OCI-LY1 (cell line): Measurements from ENCODE around the gene SLFN12.

Experiments used
- H2AFZ ChIP-seq: fragments of 200-600 bp; sonication (generic), shearing (Covaris generic); 2 replicates; pipeline ENCODE4 v1.6.0; 2014; ENCODE audit warnings: antibody characterized with exemption, mild to moderate bottlenecking, low read length
- H3F3A ChIP-seq: fragments of 200-600 bp; sonication (generic), shearing (Covaris generic); 2 replicates; pipeline ENCODE4 v1.6.0; 2014; ENCODE audit warnings: mild to moderate bottlenecking, antibody characterized with exemption, low read length, moderate library complexity; ENCODE audit not compliant: insufficient read depth
- H3K27ac ChIP-seq: fragments of 200-600 bp; sonication (generic); 2 replicates; pipeline ENCODE4 v1.5.1; 2014; ENCODE audit warnings: low read length, mixed run types, mild to moderate bottlenecking, low read depth; ENCODE audit not compliant: poor library complexity, severe bottlenecking
- H3K27me3 ChIP-seq: fragments of 200-600 bp; sonication (generic); 2 replicates; pipeline ENCODE4 v1.6.0; 2014; ENCODE audit warnings: antibody characterized with exemption, mild to moderate bottlenecking, low read length, moderate library complexity; ENCODE audit not compliant: insufficient read depth
- H3K36me3 ChIP-seq: fragments of 200-600 bp; sonication (generic); 2 replicates; pipeline ENCODE4 v1.6.1; 2014; ENCODE audit warnings: mild to moderate bottlenecking, antibody characterized with exemption, low read length, moderate library complexity, mixed read lengths; ENCODE audit not compliant: insufficient read depth
- H3K4me1 ChIP-seq: fragments of 200-600 bp; sonication (generic); 2 replicates; pipeline ENCODE4 v1.5.1; 2014; ENCODE audit warnings: mild to moderate bottlenecking, low read length, moderate library complexity; ENCODE audit not compliant: insufficient read depth, severe bottlenecking
- H3K4me2 ChIP-seq: fragments of 200-600 bp; sonication (generic), shearing (Covaris generic); 2 replicates; pipeline ENCODE4 v1.6.1; 2014; ENCODE audit warnings: low read length
- H3K4me3 ChIP-seq: fragments of 200-600 bp; sonication (generic); 2 replicates; pipeline ENCODE4 v1.5.1; 2014; ENCODE audit warnings: low read length, low read depth, mild to moderate bottlenecking, mixed read lengths; ENCODE audit not compliant: poor library complexity, severe bottlenecking
- H3K79me2 ChIP-seq: fragments of 200-600 bp; shearing (Covaris generic); 2 replicates; pipeline ENCODE4 v1.6.1; 2016; ENCODE audit warnings: mixed run types, low read length, mixed read lengths; ENCODE audit not compliant: insufficient read depth
- H3K9ac ChIP-seq: fragments of 200-600 bp; sonication (generic), shearing (Covaris generic); 2 replicates; pipeline ENCODE4 v1.6.1; 2014; ENCODE audit warnings: mild to moderate bottlenecking, low read length, mixed read lengths
- H3K9me2 ChIP-seq: fragments of 200-600 bp; sonication (generic), shearing (Covaris generic); 2 replicates; pipeline ENCODE4 v1.6.1; 2014; ENCODE audit warnings: low read depth, mild to moderate bottlenecking, low read length, mixed read lengths
- H3K9me3 ChIP-seq: fragments of 200-600 bp; shearing (Covaris generic); 2 replicates; pipeline ENCODE4 v1.6.1; 2014; ENCODE audit warnings: low read length, mixed read lengths
- H4K20me1 ChIP-seq: fragments of 200-600 bp; sonication (generic), shearing (Covaris generic); 2 replicates; pipeline ENCODE4 v1.6.0; 2016; ENCODE audit warnings: mild to moderate bottlenecking, low read length; ENCODE audit not compliant: insufficient read depth
- CTCF ChIP-seq: fragments of 200-600 bp; sonication (generic), shearing (Covaris generic); IDR thresholded peaks from 2 replicates; pipeline ENCODE4 v1.5.1; 2017; ENCODE audit warnings: mild to moderate bottlenecking, antibody characterized with exemption, low read length, moderate library complexity, mixed read lengths
- EZH2 ChIP-seq: fragments of 200-600 bp; sonication (generic), shearing (Covaris generic); IDR thresholded peaks from 2 replicates; pipeline ENCODE4 v1.8.0; 2017; ENCODE audit warnings: borderline replicate concordance, mixed run types, mild to moderate bottlenecking, antibody characterized with exemption, low read length, moderate library complexity, mixed read lengths

Gene SLFN12

DNA sequence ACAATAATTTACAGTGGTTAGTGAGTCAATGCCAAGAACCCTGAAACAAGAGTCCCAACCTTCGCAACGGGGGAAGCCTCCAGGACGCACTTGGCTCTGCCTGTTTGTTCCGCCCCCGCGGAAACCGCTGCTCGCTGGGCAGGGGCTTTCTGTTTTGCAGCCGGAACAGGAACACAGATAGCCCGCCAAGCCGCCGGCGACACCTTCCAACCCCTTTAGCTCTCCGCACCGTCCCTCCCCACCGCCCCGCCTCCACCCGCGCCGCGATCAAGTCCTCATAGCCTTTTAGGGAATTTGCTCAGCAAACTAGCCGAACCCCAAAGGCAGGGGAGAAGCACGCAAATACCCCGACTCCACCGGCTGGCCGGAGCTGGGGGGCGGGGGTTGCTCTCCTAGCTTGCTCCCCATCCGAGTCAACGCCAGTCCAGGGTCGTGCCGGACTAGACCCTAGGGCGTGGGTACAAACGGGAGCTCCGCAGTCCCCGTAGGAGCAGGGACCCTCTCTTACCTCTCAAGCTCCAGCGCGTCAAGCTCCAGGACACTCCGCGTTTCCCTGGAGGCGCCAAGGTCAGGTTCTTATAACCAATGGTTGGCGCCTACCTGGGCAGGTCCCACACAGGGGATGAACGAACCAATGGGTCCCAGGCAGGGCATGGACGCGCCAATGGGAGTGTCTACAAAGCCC lies 16.1 kb upstream of the SLFN12 start, which contains the start of gene SLFN13:
TSS of gene SLFN13 (minus strand) at position 553 of the 685 bp plus-strand sequence. CDS start 3,086 bp downstream, outside the sequence.
- peak within 1 kb of the TSS; percentile 70 for H3K4me2 ChIP-seq
- H3K36me3 ChIP-seq, result no peaks in the 10 kb centered on the region
- H3K9me3 ChIP-seq, result no peaks in the 10 kb centered on the region
- no peaks in the 10 kb centered on the region for H3K9me2 ChIP-seq
- no peaks in the 10 kb centered on the region for H3K79me2 ChIP-seq
- peaks cover 10% of the 10 kb centered on the region; the same call in 1 of the 2 replicates for H3K27me3 ChIP-seq
- H3F3A ChIP-seq, result no peaks in the 10 kb centered on the region
- H3K27ac ChIP-seq, result no peak within 1 kb of the TSS
- peak within 1 kb of the TSS; percentile 30; the same call in 1 of the 2 replicates for H2AFZ ChIP-seq
- H3K4me3 ChIP-seq, result peak within 1 kb of the TSS; percentile 58
- TF ChIP-seq EZH2, result no peak
- no peak for TF ChIP-seq CTCF
- H4K20me1 ChIP-seq, result no peaks in the 10 kb centered on the region
- peak within 1 kb of the TSS; percentile 55 for H3K9ac ChIP-seq
- H3K4me1 ChIP-seq, result peaks cover 16% of the 10 kb centered on the region

DNA sequence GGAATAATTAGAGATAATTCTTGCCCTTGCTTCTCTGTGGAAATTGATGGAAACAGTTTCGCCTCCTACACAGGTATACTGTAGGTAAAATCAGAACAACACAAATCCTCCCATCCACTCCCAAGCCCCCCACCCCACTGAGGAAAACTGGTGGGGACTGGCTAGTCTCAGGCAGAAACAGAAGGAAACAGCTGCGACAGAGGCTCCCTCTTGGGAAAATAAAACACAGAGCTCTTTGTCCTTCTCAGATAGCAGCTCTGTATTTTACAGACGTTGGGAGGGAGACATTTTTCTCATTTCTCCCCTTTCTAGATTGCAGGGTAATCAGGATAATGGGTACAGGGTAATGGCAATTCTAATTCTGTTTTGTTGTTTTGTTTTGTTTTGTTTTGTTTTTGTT lies 15.2 kb upstream of the SLFN12 start:
- no peak overlapping the region for H3K9ac ChIP-seq
- H3K4me3 ChIP-seq, result peak overlapping the region; percentile 58
- no peak for TF ChIP-seq EZH2
- no peak for TF ChIP-seq CTCF

DNA sequence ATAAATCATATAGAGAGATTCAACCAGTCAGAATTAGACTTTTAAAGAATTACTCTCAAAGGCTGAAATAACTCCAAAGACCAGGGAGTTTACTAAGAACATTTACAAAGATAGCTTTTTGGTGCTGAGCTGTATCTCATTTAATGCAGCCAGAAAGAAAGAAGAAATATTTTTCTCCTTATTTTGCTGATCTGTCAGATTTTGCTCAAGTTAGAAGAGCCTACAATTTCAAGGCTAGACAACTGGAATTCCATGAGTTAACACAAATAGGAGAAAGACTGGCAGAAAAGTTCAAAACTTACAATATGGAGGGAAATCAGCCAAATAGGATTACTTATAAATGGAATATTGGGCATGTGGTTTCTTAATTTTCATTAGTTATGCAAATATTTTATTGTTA lies 6.1 kb upstream of the SLFN12 start:
- no peak for TF ChIP-seq CTCF
- TF ChIP-seq EZH2, result no peak
- Histone ChIP-seq H3K36me3 (no peaks in the 10 kb centered on the region), H3K9me2 (no peaks in the 10 kb centered on the region), H3K9me3 (no peaks in the 10 kb centered on the region), H3F3A (no peaks in the 10 kb centered on the region), H2AFZ (no peak overlapping the region), H3K9ac (no peak overlapping the region), H3K79me2 (no peaks in the 10 kb centered on the region), H3K4me3 (no peak overlapping the region), H3K4me1 (no peaks in the 10 kb centered on the region), H3K27me3 (no peaks in the 10 kb centered on the region; the same call in 1 of the 2 replicates), H4K20me1 (no peaks in the 10 kb centered on the region), H3K4me2 (no peak overlapping the region), H3K27ac (no peak overlapping the region)

More for the DNA sequence above, 15.2 kb upstream of the SLFN12 start:
- Histone ChIP-seq H3F3A (no peaks in the 10 kb centered on the region), H2AFZ (no peak overlapping the region), H3K9me2 (no peaks in the 10 kb centered on the region), H4K20me1 (no peaks in the 10 kb centered on the region), H3K36me3 (no peaks in the 10 kb centered on the region), H3K4me1 (peaks cover 16% of the 10 kb centered on the region), H3K79me2 (no peaks in the 10 kb centered on the region), H3K4me2 (peak overlapping the region; percentile 41), H3K27ac (no peak overlapping the region), H3K27me3 (peaks cover 10% of the 10 kb centered on the region; the same call in 1 of the 2 replicates), H3K9me3 (no peaks in the 10 kb centered on the region)
